Measurements from ENCODE around the gene LETMD1.

DNA sequence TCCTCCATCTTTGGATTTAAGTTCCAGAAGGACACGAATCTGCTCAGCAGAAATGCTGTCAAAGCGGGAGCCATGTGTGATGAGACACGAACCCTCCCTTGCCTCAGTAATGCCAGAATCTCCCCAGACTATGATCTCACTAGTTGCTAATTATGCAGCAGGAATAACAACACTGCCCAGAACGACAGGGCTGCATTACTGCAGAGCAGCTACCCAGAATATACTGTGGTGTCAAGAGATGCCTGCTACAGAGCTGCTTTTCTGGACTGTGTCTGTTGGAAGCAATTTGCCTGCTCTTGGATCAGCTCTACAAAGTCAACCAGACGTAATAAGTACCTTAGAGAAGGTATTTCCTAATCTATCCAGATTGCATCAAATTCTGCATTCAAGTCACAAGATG is 29.8 kb downstream of the LETMD1 start:
- TF ChIP-seq, protein P1, sequence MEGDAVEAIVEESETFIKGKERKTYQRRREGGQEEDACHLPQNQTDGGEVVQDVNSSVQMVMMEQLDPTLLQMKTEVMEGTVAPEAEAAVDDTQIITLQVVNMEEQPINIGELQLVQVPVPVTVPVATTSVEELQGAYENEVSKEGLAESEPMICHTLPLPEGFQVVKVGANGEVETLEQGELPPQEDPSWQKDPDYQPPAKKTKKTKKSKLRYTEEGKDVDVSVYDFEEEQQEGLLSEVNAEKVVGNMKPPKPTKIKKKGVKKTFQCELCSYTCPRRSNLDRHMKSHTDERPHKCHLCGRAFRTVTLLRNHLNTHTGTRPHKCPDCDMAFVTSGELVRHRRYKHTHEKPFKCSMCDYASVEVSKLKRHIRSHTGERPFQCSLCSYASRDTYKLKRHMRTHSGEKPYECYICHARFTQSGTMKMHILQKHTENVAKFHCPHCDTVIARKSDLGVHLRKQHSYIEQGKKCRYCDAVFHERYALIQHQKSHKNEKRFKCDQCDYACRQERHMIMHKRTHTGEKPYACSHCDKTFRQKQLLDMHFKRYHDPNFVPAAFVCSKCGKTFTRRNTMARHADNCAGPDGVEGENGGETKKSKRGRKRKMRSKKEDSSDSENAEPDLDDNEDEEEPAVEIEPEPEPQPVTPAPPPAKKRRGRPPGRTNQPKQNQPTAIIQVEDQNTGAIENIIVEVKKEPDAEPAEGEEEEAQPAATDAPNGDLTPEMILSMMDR (IDR thresholded peaks at IDR 0.05; ENCODE audit: insufficient read depth, low read length) = no peak
- TF ChIP-seq POLR2AphosphoS5 (IDR thresholded peaks at IDR 0.05; ENCODE audit: low read depth) (no peak), GABPA (IDR thresholded peaks at IDR 0.05; ENCODE audit: low read depth) (no peak)

All from HL-60 (cell line).